ENCODE results near the gene ITGB5.

GRCh38 chr3:124860599-124860998 is 26.6 kb downstream of the ITGB5 start:
- TF ChIP-seq POLR2AphosphoS5 (IDR thresholded peaks at IDR 0.05; ENCODE audit: low read depth, low read length) (no peak), FOXP2 (optimal IDR thresholded peaks at IDR 0.05; ENCODE audit: borderline replicate concordance, extremely low read depth, extremely low read length, insufficient read depth) (no peak), REST (IDR thresholded peaks at IDR 0.05; ENCODE audit: insufficient read depth in 1 of 2, low read depth in 2 of 2, low read length in 2 of 2) (no peak), SIN3A (IDR thresholded peaks at IDR 0.05; ENCODE audit: borderline replicate concordance, insufficient read depth, low read length) (no peak)

Data from PFSK-1 (cell line).